Measurements from ENCODE around the gene ABCC3.

GRCh38 chr17:50614471-50615051, 20.1 kb upstream of the ABCC3 start:
- TF ChIP-seq, protein P1, sequence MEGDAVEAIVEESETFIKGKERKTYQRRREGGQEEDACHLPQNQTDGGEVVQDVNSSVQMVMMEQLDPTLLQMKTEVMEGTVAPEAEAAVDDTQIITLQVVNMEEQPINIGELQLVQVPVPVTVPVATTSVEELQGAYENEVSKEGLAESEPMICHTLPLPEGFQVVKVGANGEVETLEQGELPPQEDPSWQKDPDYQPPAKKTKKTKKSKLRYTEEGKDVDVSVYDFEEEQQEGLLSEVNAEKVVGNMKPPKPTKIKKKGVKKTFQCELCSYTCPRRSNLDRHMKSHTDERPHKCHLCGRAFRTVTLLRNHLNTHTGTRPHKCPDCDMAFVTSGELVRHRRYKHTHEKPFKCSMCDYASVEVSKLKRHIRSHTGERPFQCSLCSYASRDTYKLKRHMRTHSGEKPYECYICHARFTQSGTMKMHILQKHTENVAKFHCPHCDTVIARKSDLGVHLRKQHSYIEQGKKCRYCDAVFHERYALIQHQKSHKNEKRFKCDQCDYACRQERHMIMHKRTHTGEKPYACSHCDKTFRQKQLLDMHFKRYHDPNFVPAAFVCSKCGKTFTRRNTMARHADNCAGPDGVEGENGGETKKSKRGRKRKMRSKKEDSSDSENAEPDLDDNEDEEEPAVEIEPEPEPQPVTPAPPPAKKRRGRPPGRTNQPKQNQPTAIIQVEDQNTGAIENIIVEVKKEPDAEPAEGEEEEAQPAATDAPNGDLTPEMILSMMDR (IDR thresholded peaks at IDR 0.05) = no peak
- TF ChIP-seq POLR2AphosphoS5 (IDR thresholded peaks at IDR 0.05) (no peak), POLR2A (IDR thresholded peaks at IDR 0.05) (no peak)

Data from upper lobe of left lung (tissue), 4 donors.